ENCODE results near the gene OR2B2.

Gene OR2B2

GRCh38 chr6:27883136-27883535 is 29.1 kb downstream of the OR2B2 start:
- no peak for DNase-seq

GRCh38 chr6:27882624-27883023 is 29.6 kb downstream of the OR2B2 start:
- Histone ChIP-seq H3K27ac (no peak overlapping the region), H3K27me3 (ENCODE audit: insufficient read depth, low read depth, severe bottlenecking) (no peaks in the 10 kb centered on the region), H3K36me3 (no peaks in the 10 kb centered on the region), H3K9me3 (ENCODE audit: severe bottlenecking) (no peaks in the 10 kb centered on the region), H3K4me3 (ENCODE audit: low read depth, low read length) (no peak overlapping the region)
- DNase-seq: no peak
- TF ChIP-seq CTCF (IDR thresholded peaks at IDR 0.05; ENCODE audit: low read depth, low read length): no peak

More at GRCh38 chr6:27883136-27883535, 29.1 kb downstream of the OR2B2 start:
- H3K4me3 ChIP-seq (ENCODE audit: low read depth, low read length): no peak overlapping the region
- TF ChIP-seq CTCF (IDR thresholded peaks at IDR 0.05; ENCODE audit: low read depth, low read length): no peak
- no peak overlapping the region for H3K27ac ChIP-seq
- no peaks in the 10 kb centered on the region for H3K27me3 ChIP-seq (ENCODE audit: insufficient read depth, low read depth, severe bottlenecking)
- H3K9me3 ChIP-seq (ENCODE audit: severe bottlenecking): no peaks in the 10 kb centered on the region
- no peaks in the 10 kb centered on the region for H3K36me3 ChIP-seq

GRCh38 chr6:27879837-27880236 is 32.4 kb downstream of the OR2B2 start:
- DNase-seq: no peak
- Histone ChIP-seq H3K27ac (no peak overlapping the region), H3K9me3 (ENCODE audit: severe bottlenecking) (peaks cover 3% of the 10 kb centered on the region), H3K27me3 (ENCODE audit: insufficient read depth, low read depth, severe bottlenecking) (no peaks in the 10 kb centered on the region), H3K36me3 (no peaks in the 10 kb centered on the region), H3K4me3 (ENCODE audit: low read depth, low read length) (no peak overlapping the region)
- no peak for TF ChIP-seq CTCF (IDR thresholded peaks at IDR 0.05; ENCODE audit: low read depth, low read length)

- Histone ChIP-seq H3K36me3 (no peaks in the 10 kb centered on the region), H3K9me3 (ENCODE audit: severe bottlenecking) (peaks cover 19% of the 10 kb centered on the region), H3K4me3 (ENCODE audit: low read depth, low read length) (no peak overlapping the region), H3K27ac (no peak overlapping the region), H3K27me3 (ENCODE audit: insufficient read depth, low read depth, severe bottlenecking) (no peaks in the 10 kb centered on the region)
- TF ChIP-seq CTCF (IDR thresholded peaks at IDR 0.05; ENCODE audit: low read depth, low read length): no peak
- no peak for DNase-seq
Measured at GRCh38 chr6:27874016-27874415, 38.2 kb downstream of the OR2B2 start.

- no peak for DNase-seq
- H3K4me3 ChIP-seq (ENCODE audit: low read depth, low read length): no peak overlapping the region
- no peak for TF ChIP-seq CTCF (IDR thresholded peaks at IDR 0.05; ENCODE audit: low read depth, low read length)
- H3K9me3 ChIP-seq (ENCODE audit: severe bottlenecking): peaks cover 19% of the 10 kb centered on the region
- no peak overlapping the region for H3K27ac ChIP-seq
- no peaks in the 10 kb centered on the region for H3K27me3 ChIP-seq (ENCODE audit: insufficient read depth, low read depth, severe bottlenecking)
- H3K36me3 ChIP-seq: no peaks in the 10 kb centered on the region
Measured at GRCh38 chr6:27873021-27873940, 38.9 kb downstream of the OR2B2 start.

Data from WERI-Rb-1 (cell line).